GM12874 (cell line): ENCODE results near the gene SMTNL2.
A peak's percentile ranks its signal among the peaks of the same experiment; 100 is the strongest.

ENCODE experiments used
- CTCF ChIP-seq: IDR thresholded peaks from 2 replicates; pipeline ENCODE4 v1.5.1; 2011; ENCODE audit warnings: low read depth, mild to moderate bottlenecking, control low read depth, low read length, moderate library complexity; ENCODE audit not compliant: insufficient read depth

The SMTNL2 gene

DNA sequence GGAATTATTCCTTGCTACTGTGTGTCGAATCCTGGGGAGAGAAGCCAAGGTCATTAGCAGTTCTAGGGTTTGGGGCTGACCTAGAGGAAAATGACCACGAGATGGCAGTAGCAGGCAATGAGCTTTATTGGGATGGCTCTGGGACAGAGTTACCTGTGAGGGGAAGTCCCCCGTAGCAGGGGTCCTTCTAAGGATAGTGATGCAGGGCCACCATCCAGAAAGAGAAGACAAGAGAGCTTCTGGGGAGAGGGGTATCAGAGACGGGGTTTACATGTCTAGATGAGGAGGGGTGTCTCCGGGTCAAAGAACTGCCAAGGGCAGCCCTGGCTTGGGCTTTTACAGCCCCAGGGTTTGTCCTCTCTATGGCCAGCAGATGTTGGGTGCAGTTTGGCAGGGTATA lies 17.5 kb upstream of the SMTNL2 start:
- peak; percentile 79 for TF ChIP-seq CTCF

- no peak for TF ChIP-seq CTCF
Measured at GRCh38 chr17:4569591-4569990, 14.7 kb upstream of the SMTNL2 start.

GRCh38 chr17:4572131-4572530 lies 12.2 kb upstream of the SMTNL2 start:
- no peak for TF ChIP-seq CTCF

DNA sequence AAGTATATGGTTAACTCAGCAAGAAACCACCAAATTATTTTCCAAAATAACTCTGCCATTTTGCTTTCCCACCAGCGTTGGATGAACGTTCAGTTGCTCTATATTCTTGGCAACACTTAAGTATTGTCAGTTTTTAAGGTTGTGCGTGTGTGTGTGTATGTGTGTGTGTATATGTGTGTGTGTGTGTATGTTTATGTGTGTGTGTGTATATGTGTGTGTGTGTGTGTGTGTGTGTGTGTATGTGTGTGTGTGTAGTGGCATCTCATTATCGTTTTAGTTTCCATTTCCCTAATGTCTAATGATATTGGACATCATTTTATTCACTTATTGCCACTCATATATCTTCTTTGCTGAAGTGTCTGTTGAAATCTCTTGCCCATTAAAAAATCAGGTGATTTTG lies 11.2 kb upstream of the SMTNL2 start:
- no peak for TF ChIP-seq CTCF

GRCh38 chr17:4573669-4574068 lies 10.7 kb upstream of the SMTNL2 start:
- no peak for TF ChIP-seq CTCF

- TF ChIP-seq CTCF: no peak
Measured at GRCh38 chr17:4574448-4575045, 9.8 kb upstream of the SMTNL2 start.

DNA sequence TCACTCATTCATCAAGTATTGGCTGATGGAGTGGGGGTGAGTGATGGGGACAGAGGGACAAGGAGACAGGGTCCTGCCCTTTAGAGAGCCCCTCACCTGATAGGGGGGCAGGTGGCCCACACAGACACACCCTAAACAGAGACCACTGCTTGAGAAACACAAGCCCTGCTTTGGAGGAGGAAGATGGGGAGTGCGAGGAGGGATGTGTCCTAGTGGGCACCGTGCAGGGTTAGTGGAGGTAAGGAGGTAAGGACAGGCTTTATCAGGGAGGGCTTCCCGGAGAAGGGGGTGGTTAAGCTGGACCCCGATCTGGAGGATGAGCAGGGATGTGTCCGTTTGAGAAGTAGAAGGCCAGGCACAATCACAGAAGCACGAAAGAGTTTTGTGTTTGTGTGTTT lies 8.2 kb upstream of the SMTNL2 start:
- TF ChIP-seq CTCF: no peak

GRCh38 chr17:4576729-4577322 lies 7.5 kb upstream of the SMTNL2 start:
- TF ChIP-seq CTCF: no peak
